SW480 (cell line): ENCODE results near the gene BCL3.
A peak's percentile ranks its signal among the peaks of the same experiment; 100 is the strongest.

Source experiments
- DNase-seq: peaks from one replicate; pipeline ENCODE4 v3.0.0-alpha.2; 2016; ENCODE audit warnings: low spot score

BCL3 gene

GRCh38 chr19:44794610-44795009, 46.1 kb downstream of the BCL3 start:
- DNase-seq: no peak

- no peak for DNase-seq
Measured at GRCh38 chr19:44795398-44795987, 47.0 kb downstream of the BCL3 start.

- peak; percentile 84 for DNase-seq
Measured at GRCh38 chr19:44796701-44797115, 48.2 kb downstream of the BCL3 start.

- DNase-seq: no peak
Measured at GRCh38 chr19:44799627-44800346, 51.3 kb downstream of the BCL3 start.

GRCh38 chr19:44800461-44800860, 52.0 kb downstream of the BCL3 start:
- DNase-seq: peak; percentile 72

GRCh38 chr19:44803442-44804428, 55.2 kb downstream of the BCL3 start:
- DNase-seq: peak; percentile 51

- no peak for DNase-seq
Measured at GRCh38 chr19:44806291-44806690, 57.8 kb downstream of the BCL3 start.

GRCh38 chr19:44807162-44807561, 58.7 kb downstream of the BCL3 start:
- DNase-seq: peak; percentile 79

GRCh38 chr19:44807652-44808462, 59.3 kb downstream of the BCL3 start:
- peak; percentile 88 for DNase-seq

- peak; percentile 41 for DNase-seq
Measured at GRCh38 chr19:44808463-44809371, 60.2 kb downstream of the BCL3 start, which contains the start of gene BCAM. BCAM (plus strand) TSS chr19:44809103; CDS start chr19:44809125, 22 bp downstream.
